ENCODE data around the gene ZNF277. TPM values are rescaled to one million over a fixed set of nuclear protein-coding genes. Genes with fewer than 3 reads are reported as not detected.

ZNF277 gene
- total RNA-seq, 2 donors from 2014 or later = 20.3 to 20.4 TPM

- H3K27ac Mint-ChIP-seq = no peak overlapping the region
- Histone ChIP-seq H3K9me3 (ENCODE audit: control insufficient read depth, low read length) (peaks cover 8% of the 10 kb centered on the region), H3K4me3 (ENCODE audit: low read length) (no peak overlapping the region), H3K27ac (ENCODE audit: low read depth, low read length) (peak overlapping the region; percentile 59), H3K9ac (ENCODE audit: extremely low read depth, low read length, poor library complexity, severe bottlenecking) (no peak overlapping the region), H3K36me3 (ENCODE audit: control insufficient read depth, insufficient read depth, low read length) (no peaks in the 10 kb centered on the region), H3K4me1 (ENCODE audit: control insufficient read depth, insufficient read depth, low read length) (no peaks in the 10 kb centered on the region), H3K27me3 (ENCODE audit: control insufficient read depth, insufficient read depth, low read length, poor library complexity, severe bottlenecking) (no peaks in the 10 kb centered on the region)
- H3K4me1 Mint-ChIP-seq = peaks cover 10% of the 10 kb centered on the region
- 91 to 92% methylated on average over 5 to 8 of the region's 8 CpGs for WGBS, 2 experiments (ENCODE audit: insufficient coverage in 1 of 2, insufficient read length in 1 of 2)
- no peak overlapping the region for H3K4me3 Mint-ChIP-seq
- DNase-seq = no peak
- H3K27me3 Mint-ChIP-seq (ENCODE audit: insufficient read depth) = no peaks in the 10 kb centered on the region
- no peaks in the 10 kb centered on the region for H3K36me3 Mint-ChIP-seq (ENCODE audit: low read depth)
- TF ChIP-seq, protein P1, sequence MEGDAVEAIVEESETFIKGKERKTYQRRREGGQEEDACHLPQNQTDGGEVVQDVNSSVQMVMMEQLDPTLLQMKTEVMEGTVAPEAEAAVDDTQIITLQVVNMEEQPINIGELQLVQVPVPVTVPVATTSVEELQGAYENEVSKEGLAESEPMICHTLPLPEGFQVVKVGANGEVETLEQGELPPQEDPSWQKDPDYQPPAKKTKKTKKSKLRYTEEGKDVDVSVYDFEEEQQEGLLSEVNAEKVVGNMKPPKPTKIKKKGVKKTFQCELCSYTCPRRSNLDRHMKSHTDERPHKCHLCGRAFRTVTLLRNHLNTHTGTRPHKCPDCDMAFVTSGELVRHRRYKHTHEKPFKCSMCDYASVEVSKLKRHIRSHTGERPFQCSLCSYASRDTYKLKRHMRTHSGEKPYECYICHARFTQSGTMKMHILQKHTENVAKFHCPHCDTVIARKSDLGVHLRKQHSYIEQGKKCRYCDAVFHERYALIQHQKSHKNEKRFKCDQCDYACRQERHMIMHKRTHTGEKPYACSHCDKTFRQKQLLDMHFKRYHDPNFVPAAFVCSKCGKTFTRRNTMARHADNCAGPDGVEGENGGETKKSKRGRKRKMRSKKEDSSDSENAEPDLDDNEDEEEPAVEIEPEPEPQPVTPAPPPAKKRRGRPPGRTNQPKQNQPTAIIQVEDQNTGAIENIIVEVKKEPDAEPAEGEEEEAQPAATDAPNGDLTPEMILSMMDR (conservative IDR thresholded peaks at IDR 0.05) = no peak
- no peaks in the 10 kb centered on the region for H3K9me3 Mint-ChIP-seq
Measured at GRCh38 chr7:112172870-112173567, 33.5 kb upstream of the ZNF277 start.

- Histone ChIP-seq H3K27ac (ENCODE audit: low read depth, low read length) (peak overlapping the region; percentile 59), H3K36me3 (ENCODE audit: control insufficient read depth, insufficient read depth, low read length) (no peaks in the 10 kb centered on the region), H3K9ac (ENCODE audit: extremely low read depth, low read length, poor library complexity, severe bottlenecking) (no peak overlapping the region), H3K9me3 (ENCODE audit: control insufficient read depth, low read length) (peaks cover 8% of the 10 kb centered on the region), H3K4me3 (ENCODE audit: low read length) (no peak overlapping the region), H3K27me3 (ENCODE audit: control insufficient read depth, insufficient read depth, low read length, poor library complexity, severe bottlenecking) (no peaks in the 10 kb centered on the region), H3K4me1 (ENCODE audit: control insufficient read depth, insufficient read depth, low read length) (no peaks in the 10 kb centered on the region)
- Mint-ChIP-seq H3K27ac (no peak overlapping the region), H3K4me3 (no peak overlapping the region), H3K4me1 (peaks cover 11% of the 10 kb centered on the region), H3K36me3 (ENCODE audit: low read depth) (no peaks in the 10 kb centered on the region), H3K27me3 (ENCODE audit: insufficient read depth) (no peaks in the 10 kb centered on the region), H3K9me3 (no peaks in the 10 kb centered on the region)
- WGBS, 2 experiments (ENCODE audit: insufficient coverage in 1 of 2, insufficient read length in 1 of 2) = 84 to 91% methylated on average over 3 to 4 of the region's 4 CpGs
- no peak for DNase-seq
- TF ChIP-seq, protein P1 (conservative IDR thresholded peaks at IDR 0.05) = no peak
Measured at GRCh38 chr7:112173568-112173905, 33.0 kb upstream of the ZNF277 start.

GRCh38 chr7:112174192-112174591, 32.3 kb upstream of the ZNF277 start:
- no peak for DNase-seq
- TF ChIP-seq, protein P1 (conservative IDR thresholded peaks at IDR 0.05) = no peak
- no peak overlapping the region for H3K9ac ChIP-seq (ENCODE audit: extremely low read depth, low read length, poor library complexity, severe bottlenecking)
- Mint-ChIP-seq H3K27me3 (ENCODE audit: insufficient read depth) (no peaks in the 10 kb centered on the region), H3K4me1 (peaks cover 11% of the 10 kb centered on the region), H3K27ac (no peak overlapping the region), H3K36me3 (ENCODE audit: low read depth) (no peaks in the 10 kb centered on the region), H3K4me3 (no peak overlapping the region), H3K9me3 (no peaks in the 10 kb centered on the region)
- no peak overlapping the region for H3K27ac ChIP-seq (ENCODE audit: low read depth, low read length)
- H3K4me1 ChIP-seq (ENCODE audit: control insufficient read depth, insufficient read depth, low read length) = no peaks in the 10 kb centered on the region
- H3K9me3 ChIP-seq (ENCODE audit: control insufficient read depth, low read length) = peaks cover 8% of the 10 kb centered on the region
- 86 to 88% methylated on average over 2 to 3 of the region's 3 CpGs for WGBS, 2 experiments (ENCODE audit: insufficient coverage in 1 of 2, insufficient read length in 1 of 2)
- no peak overlapping the region for H3K4me3 ChIP-seq (ENCODE audit: low read length)
- no peaks in the 10 kb centered on the region for H3K27me3 ChIP-seq (ENCODE audit: control insufficient read depth, insufficient read depth, low read length, poor library complexity, severe bottlenecking)
- H3K36me3 ChIP-seq (ENCODE audit: control insufficient read depth, insufficient read depth, low read length) = no peaks in the 10 kb centered on the region

All from endodermal cell (in vitro differentiated cells).